NCI-H748 (cell line): ENCODE measurements around the gene TAF3.
"Not testable (repeated sequence)": the region's sequence is repeated elsewhere in the genome, so short reads cannot be mapped to it uniquely, and the experiment has no call there.

ENCODE experiments used
- DNase-seq: peaks from one replicate; lab custom pipeline; 2025; ENCODE audit not compliant: unreplicated experiment; lab: John Stamatoyannopoulos, UW

The TAF3 gene

DNA sequence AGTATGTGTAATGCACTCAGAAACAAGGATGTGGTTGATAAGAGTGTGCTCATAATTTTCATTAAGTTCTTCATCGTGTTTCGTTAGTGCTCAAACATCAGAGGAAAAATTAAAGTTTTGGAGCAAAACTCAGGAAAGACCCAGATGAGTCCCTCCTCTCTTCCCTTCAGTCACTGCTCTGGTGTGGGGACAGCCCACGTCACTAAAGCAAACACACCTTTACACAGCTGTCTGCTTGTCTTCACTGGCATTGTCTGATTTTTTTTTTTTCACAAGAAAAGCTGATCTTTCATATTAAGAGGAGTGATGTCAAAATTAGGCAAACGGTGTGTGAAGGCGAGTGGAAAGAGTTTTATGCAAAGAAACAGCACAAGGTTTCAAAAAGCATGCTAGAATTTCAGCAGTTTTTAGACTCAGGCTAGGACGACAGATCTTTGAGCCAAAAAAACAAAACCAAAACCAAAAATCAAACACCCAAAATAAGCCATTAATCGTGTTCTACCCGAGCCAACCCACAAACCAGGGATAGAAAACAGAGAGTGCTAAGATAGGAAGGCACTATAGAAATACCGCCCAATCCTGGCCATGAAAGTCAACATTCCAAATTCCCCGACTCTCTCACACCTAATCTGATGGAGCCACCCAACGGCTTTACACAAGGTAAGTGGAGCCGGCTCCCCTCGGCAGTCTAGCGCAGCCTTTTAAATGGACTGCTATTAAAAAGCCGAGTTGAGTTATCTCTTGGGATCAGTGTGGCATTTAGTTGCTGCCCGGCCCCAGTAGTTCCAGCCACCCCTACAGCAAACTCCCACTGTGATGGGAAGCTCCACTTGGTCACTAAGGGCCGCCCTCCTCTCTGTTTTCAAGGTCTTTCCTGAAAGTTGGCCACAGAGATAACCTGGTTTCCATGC is 208.3 kb downstream of the TAF3 start:
- DNase-seq = peak; percentile 45

DNA sequence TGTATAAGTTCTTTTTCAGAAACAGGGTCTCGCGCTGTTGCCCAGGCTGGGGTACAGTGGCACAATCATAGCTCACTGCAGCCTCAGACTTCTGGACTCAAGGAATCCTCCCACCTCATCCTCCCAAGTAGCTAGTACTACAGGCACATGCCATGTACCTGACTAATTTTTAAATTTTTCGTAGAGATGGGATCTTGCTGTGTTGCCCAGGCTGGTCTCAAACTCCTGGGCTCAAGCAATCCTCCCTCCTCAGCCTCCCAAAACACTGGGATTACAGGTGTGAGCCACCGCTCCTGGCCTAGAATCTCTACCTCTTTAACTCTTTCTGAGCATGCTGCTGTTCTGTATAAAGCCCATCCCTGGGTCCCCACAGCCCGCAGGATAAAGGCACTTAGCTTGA is 212.9 kb downstream of the TAF3 start:
- DNase-seq = not testable (repeated sequence)

DNA sequence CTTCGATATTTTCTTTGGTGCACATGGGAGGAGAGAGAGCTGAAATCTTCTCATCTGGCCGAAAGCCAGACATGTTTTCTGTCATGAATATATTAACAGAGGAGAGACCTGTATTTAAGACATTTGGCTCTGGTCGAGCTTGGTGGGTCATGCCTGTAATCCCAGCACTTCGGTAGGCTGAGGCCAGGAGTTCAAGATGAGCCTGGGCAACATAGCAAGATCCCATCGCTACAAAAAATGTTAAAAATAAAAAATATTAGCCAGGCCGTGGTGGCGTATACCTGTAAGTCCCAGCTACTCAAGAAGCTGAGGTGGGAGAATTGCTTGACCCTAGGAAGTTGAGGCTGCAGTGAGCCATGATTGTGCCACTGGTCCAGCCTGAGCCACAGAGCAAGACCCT is 214.3 kb downstream of the TAF3 start:
- no peak for DNase-seq

DNA sequence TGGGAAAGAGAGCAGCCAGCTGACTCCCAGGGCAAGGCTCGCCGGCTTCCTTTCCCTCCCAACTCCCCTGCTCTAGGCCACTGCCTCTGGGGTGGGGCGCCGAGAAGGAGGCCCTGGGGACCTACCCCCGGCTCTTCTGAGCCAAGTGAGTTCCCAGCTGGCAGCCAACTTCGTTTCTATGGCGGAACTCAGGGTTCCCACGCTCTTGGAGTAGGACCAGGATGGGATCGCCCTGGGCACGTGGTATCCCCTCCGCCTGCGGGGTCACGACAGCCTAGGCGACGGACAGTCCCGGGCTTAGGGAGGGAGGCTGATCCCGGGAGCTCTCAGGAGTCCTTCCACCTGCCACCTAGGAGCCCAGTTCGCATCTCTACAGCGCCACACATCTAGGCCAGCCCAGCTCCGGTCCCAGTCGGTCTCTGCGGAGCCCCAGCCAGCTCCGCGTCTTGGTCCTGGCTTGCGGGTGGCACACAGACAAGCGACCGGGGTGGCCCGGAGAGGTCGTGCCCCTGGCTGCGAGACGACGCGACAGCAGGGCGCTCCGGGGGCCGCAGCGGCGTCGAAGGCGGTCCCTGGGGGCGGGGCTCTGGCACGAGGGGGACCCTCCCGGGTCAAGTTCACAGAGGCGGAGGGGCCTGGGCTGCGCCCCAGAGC is 215.6 kb downstream of the TAF3 start:
- DNase-seq = no peak

DNA sequence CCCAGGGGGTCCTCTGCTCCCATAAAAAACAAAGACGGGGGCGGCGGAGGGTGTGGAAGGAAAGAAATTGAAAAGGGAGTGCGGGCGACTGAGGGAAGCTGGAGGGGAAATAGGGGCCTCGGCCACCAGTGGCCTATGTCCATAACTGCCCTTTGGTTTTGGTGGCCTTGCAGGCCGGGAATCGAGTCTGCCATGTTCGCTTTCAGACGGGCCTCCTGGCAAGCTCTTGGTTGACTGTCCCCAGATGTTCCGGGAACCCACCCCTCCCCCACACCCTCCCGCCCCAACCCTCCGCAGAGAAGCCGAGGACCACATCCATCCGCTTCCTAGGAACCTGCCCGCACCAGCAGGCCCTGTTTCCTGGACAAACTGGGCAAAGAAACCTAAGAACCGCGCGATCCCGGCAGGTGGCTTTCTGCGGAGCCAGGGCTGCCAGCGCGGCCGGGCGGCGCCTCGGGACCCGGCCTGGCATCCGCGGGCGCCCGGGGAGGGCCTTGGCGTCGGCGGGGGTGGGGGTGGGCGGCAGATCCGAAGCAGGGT is 216.2 kb downstream of the TAF3 start:
- peak; percentile 19 for DNase-seq

DNA sequence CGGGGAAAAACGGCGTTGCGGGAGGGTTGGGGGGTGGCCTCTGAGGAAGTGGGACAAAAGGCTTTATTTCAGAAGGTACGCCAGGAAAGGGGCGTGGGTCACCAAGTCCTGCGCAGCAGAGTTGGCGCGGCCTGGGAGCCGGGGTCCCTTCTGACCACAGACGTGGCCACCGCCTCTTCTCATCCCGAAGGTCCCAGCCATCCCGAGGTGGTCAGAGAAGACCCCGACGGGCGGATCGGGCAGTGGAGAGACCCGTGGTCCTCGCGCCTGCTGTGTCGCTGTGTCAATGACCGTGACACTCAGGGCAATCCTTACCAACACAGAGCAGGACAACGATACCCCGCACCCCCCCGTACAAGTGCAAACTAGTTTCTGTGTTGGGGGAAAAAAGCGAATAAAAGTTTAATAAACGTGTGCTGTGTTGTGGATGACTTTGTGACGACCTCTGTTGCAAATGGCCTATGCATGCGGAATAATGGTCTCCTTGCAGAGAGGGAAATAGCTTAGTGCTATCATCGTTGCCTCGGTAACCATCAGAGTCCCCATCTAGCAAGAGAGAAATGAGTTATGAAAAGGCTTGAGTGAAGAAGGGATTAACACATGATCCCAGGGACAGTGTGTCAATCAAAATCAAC is 216.8 kb downstream of the TAF3 start:
- peak; percentile 70 for DNase-seq

DNA sequence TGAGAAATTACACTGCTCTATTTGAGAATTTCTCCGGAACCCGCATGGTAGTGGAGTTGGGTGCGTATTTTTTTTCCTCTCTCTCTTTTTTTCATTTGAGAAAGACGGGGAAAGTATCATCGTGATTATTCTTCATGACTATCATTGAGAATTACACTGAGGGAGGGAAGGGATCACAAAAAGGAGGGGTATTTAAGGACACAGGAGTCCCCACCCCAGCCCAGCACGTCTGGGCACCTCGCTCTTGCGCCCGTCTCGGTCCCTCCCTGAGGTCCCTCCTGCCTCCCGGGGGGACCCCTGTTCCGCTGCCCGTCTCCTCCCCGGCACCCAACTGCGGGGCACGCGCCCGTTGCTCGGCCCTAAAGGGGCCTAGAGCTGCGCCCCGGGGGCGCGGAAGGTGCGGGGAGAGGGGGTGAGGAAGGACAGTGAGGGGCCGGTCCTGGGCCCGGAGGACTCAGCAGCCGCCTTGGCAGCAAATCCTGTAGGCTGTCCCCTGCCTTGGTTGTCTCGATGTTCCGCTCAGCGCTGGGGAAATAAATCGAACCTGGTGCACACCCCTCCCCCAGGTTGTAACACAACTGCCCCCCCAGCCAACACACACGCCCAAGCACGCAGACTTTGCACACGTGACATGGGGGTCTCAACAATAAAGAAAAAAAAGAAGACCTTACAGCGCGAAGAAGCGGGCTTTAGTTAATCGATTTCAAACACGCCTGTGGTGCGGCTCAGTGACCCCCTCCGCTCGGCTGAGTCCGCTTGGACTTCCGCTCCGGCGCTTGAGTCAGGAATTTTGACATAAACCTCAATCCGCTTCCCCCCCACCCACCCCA is 217.6 kb downstream of the TAF3 start:
- DNase-seq = peak; percentile 10

DNA sequence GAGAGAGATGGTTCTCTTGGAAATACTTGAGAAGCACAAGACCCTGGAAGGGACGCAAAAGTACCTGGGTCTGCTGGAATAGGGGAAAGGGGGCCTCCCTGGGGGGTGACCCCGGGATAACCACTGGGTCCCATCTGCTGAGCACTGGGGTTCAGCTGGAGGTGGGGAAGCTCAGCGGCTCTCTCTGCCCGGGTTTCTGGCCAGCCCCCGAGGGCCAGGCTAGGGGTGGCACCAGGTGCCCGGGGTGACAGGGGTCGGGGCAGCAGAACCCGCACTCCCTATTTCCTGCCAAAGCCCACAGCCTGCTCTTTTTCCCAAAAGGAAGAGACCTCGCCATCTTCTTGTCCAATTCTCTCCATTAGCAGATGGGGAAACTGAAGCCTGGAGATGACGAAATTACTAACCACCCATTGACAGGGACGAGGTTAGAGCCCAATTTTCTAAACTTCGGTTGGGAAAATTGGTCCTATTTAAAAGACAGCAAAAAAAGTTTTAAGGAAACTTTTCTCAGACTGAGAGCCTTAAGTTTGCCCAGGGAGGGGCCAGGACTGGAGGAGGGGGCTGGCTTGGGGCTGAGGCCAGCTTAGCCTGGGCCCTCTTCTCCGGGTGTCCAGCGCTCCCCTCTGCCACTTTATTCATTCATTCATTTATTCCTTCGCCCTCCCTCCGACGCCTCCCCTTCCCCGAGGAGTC is 218.3 kb downstream of the TAF3 start:
- no peak for DNase-seq

DNA sequence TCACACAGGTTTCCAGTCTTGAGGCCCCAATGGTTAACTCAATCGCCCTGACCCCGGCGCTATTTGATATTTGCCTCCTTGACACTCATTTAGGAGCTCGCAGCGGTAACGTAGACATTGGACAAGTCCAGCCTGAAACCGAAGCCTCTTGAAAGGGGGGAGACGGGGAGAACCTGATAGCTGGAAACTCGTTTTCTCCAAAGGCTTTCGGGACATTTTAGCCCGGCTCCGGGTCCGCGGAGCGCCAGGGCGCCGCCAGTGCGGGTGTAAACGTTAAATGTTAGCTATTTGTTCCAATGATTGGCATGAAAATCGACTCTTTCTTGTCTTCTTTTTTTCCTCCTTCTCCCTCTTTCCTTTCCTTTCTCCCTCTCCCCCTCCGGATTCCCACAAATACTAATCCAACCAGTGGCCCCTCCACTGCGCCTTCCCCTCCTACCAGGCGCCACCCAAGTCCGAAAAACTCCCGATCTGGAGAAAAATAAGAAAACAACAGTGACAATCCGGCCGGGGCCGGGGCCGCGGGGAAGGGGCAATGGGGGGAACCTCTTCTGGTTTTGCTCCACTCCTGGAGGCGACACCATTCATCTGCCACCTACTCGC is 219.0 kb downstream of the TAF3 start:
- no peak for DNase-seq

DNA sequence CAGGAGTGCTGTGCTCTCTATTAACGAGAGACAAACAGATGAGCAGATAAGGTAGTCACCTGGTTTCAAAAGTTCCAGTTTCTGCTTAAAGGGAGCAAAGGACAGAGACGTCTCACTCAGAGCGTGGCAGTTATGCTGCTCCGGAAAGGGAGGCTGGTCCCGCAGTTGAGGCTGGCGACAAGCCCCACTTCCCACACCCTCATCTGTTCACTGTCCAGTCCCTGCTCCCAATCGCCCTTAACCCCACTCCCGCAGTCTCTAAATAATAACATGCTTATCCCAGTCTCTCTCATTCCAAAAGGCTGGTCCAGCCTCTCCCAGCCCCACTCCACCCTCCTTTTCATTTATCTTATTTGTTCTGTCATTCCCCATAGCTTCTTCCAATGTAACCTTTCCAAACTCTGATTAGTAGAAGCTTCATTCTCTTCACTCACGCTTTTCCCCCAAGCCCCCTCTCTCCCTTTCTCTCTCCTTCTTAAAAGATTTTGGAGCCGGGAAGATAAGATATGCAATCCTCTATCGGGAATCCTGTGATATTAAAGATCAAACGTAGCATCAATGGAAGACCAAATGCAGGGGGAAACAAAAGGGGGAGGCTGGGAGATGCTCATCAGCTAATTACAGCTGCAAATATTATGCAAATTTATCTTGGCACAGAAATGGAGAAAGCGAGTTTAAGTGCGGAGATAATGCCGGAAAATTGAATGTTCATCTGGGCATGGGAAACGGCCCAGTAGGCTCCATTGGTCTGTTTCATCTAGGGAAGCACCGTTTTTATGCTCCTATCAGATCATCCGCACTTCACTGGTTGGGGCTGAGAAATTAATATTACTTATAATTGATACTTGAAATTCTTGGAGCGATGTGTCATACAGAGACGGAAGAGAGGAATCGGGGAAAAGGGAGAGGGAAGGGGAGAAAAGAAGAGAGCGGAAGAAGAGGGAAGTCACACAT is 219.9 kb downstream of the TAF3 start:
- DNase-seq = no peak

DNA sequence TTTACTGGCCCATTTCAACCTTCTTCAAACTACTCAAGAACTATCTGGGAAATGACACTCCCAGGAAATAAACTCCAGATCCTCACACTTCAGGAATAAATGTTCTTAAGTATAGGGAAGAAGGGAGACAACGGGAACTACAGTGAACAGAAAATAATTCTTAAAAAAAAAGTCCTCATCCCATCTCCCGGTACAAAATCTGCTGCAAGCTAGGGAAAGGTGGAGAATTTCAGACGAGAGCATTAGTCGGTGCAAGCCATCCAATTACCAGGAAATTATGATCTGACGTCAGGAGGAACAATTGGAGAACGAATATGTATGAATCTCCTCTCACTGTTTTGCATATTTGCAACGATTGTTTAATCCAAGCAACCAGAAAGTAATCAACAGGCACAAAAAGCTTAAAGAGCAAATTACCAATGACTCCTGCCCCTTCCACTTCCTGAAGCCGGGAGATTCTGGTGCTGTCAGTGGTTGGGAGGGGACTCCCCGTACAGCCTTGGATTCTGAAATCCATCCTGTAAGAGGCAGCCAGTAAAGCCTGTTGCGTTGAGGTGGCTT is 221.1 kb downstream of the TAF3 start:
- DNase-seq = peak; percentile 12

DNA sequence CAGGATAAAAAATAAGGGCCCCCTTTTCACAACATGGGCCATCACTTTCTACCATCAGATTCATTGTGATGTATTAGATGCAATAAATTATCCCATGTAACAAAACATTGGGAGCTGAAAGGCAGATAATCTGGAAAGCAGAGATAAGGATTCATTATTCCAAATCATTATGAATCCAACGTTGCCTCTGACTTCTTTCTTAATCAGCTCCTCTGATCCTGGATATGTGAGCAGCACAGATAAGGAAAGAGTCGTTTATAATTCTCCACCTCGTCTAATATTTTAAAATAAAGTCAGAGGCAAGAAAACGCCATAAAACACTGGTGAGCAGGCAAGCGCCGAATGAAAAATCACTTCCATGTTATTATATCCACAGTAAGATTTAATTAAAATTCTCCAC is 222.3 kb downstream of the TAF3 start:
- no peak for DNase-seq

DNA sequence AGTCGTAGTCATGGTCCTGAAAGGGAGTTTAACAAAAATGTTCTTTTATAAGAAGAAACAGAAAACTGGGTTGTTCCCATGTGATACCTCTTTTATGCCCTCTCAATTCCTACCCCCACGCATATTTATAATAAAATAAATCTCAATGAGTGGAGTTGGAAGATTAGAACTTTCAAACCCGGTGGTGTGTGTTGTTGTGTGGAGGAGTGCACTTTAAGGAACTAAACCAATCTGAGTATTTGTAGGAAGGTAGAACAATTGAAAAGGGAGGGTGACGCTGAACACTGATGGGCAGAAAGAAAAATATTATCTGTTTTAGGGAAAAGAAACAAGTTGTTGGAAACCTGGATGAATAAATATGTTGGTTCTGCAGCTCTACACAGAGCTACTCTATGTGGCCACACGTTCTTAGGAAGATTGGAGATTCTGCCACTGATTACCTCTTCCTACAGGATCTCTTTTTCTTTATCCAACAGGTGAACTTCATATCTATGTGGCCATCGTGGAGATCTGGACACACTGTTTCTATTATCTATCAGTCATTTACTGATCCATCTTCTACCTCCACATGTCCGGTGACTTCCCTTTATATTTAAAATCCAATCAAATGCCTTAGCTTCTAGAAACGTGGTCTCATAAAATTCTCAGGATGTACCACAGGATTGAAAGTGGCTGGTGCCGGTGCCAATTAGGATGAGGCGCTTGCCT is 223.1 kb downstream of the TAF3 start:
- no peak for DNase-seq

DNA sequence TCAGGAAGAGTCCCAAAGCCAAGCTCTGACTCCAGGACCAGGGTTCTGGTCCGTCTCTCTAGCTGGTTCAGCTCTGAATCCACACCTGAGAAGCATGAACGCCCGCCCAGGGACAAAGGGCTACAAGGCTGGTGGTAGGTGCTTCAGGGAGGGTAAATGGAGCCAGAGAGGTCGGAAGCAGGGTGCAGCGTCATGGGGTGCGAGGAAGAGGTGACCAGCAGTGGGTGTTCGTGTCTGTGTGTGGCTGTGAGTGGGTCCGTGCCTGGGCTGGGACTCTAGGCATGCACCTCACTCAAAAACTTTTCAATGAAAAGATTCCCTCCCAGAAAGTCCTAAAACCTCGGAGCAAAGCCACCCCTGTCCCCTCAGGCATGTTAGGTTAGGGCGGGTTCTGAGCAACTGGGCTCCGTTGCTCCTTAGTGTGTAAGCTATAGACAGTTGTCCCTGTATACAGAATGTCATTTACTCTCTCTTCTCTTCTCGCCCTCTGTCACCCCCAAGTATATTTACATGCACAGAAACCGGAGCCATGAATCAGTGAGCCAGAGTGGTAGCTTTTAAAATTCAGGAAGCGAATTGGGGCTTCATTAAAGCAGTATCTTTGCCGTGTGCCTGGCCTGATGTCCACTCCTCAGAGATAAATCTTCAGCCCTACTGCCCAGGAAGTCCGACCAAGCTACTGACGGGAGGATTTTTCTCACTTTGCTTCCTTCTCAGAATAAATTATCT is 223.9 kb downstream of the TAF3 start:
- DNase-seq = no peak

DNA sequence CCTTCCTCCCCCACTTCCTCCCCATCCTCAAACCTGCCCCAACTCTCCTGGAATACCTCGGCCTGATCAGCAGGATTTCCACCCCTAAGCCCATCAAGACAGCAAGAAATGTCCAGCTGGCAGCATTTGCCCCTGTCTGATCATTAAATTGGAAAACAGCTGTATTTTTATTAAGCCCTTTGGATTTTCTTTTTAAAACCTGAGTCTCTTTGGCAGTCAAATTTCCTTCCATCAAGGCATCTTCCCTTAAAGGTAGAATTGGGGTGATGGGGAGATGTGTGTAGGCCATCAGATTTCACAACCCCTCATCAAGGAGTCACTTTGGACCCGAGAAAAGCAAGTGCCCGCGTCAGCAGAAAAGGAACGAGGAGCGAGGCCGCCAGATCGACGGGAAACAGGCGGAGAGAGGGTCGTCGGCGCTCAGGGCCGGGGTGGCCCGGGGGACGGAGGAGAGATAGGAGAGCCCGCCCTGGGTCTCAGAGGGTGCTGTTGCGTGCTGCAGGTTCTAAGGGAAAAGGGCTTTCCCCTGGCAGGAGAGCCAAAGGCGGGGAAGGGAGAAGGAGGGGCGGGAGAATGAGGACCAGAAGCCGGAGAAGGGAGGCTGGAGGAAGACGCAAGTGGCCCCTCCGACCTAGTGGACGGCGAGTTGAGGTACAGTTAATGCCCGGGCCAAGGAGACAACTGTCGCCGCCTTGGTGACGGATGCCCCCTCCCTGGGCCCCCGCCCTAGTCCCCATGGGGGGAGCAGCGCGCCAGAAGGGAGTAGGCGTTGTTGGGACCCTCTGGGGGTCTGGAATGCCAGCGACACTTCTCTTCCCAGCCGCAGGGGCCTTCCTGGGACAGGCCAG is 224.6 kb downstream of the TAF3 start:
- DNase-seq = no peak
